Neural cell (in vitro differentiated cells): ENCODE data around the gene LSM12. TPM values are rescaled to one million over a fixed set of nuclear protein-coding genes. Genes with fewer than 3 reads are reported as not detected.

Experiments
- H2AFZ ChIP-seq: fragments of 200-600, 300-800 bp; sonication (generic), shearing (Covaris generic); 2 replicates; pipeline ENCODE4 v1.6.0; 2014; ENCODE audit warnings: low read depth, mild to moderate bottlenecking, antibody characterized with exemption, low read length, moderate library complexity
- H3F3A ChIP-seq: fragments of 200-600 bp; shearing (Covaris generic); 2 replicates; pipeline ENCODE4 v1.6.1; 2016; ENCODE audit warnings: mild to moderate bottlenecking, moderate library complexity, mixed read lengths, antibody characterized with exemption, low read length; ENCODE audit not compliant: insufficient read depth, poor library complexity, severe bottlenecking
- H3K27ac ChIP-seq: fragments of 200-600, 300-800 bp; sonication (generic), shearing (Covaris generic); 2 replicates; pipeline ENCODE4 v1.5.1; 2014; ENCODE audit warnings: mild to moderate bottlenecking, low read length, moderate library complexity
- H3K27me3 ChIP-seq: fragments of 300-800, 200-600 bp; sonication (generic), shearing (Covaris generic); 2 replicates; pipeline ENCODE4 v1.6.0; 2014; ENCODE audit warnings: mild to moderate bottlenecking, low read depth, low read length, moderate library complexity; ENCODE audit not compliant: insufficient read depth
- H3K36me3 ChIP-seq: fragments of 300-800, 200-600 bp; sonication (generic), shearing (Covaris generic); 2 replicates; pipeline ENCODE4 v1.5.1; 2014; ENCODE audit warnings: mild to moderate bottlenecking, antibody characterized with exemption, low read length, moderate library complexity; ENCODE audit not compliant: insufficient read depth
- H3K4me2 ChIP-seq: fragments of 300-800, 200-600 bp; sonication (generic), shearing (Covaris generic); 2 replicates; pipeline ENCODE4 v1.6.0; 2014; ENCODE audit warnings: mild to moderate bottlenecking, low read length
- H3K4me3 ChIP-seq: fragments of 300-800, 200-600 bp; sonication (generic), shearing (Covaris generic); 2 replicates; pipeline ENCODE4 v1.5.1; 2014; ENCODE audit warnings: mild to moderate bottlenecking, low read length, moderate library complexity
- H3K79me2 ChIP-seq: fragments of 200-600 bp; shearing (Covaris generic); replicated peaks from 2 replicates; pipeline ENCODE4 v1.6.0; 2014; ENCODE audit warnings: mild to moderate bottlenecking, low read length, moderate library complexity; ENCODE audit not compliant: insufficient read depth
- H3K9ac ChIP-seq: fragments of 300-800, 200-600 bp; sonication (generic), shearing (Covaris generic); 2 replicates; pipeline ENCODE4 v1.6.1; 2016; ENCODE audit warnings: mild to moderate bottlenecking, low read length, mixed read lengths
- H3K9me2 ChIP-seq: fragments of 200-600 bp; shearing (Covaris generic); 2 replicates; pipeline ENCODE4 v1.6.1; 2016; ENCODE audit warnings: mild to moderate bottlenecking, low read length, mixed read lengths; ENCODE audit not compliant: insufficient read depth
- H3K9me3 ChIP-seq: fragments of 200-600, 300-800 bp; sonication (generic), shearing (Covaris generic); 2 replicates; pipeline ENCODE4 v1.6.1; 2016; ENCODE audit warnings: mild to moderate bottlenecking, mixed run types, low read length, moderate library complexity, mixed read lengths
- H4K20me1 ChIP-seq: fragments of 200-600 bp; shearing (Covaris generic); 2 replicates; pipeline ENCODE4 v1.6.1; 2016; ENCODE audit warnings: mild to moderate bottlenecking, mixed run types; ENCODE audit not compliant: insufficient read depth
- CTCF ChIP-seq: fragments of 450-650 bp; IDR thresholded peaks from 2 replicates; pipeline ENCODE4 v1.5.1; 2014; ENCODE audit warnings: antibody characterized with exemption, mild to moderate bottlenecking, moderate library complexity; ENCODE audit not compliant: poor library complexity, severe bottlenecking
- EP300 ChIP-seq: fragments of 450-650 bp; conservative IDR thresholded peaks from 2 replicates; pipeline ENCODE4 v1.6.1; 2014; ENCODE audit warnings: antibody characterized with exemption, mild to moderate bottlenecking, moderate library complexity; ENCODE audit not compliant: poor library complexity, severe bottlenecking
- EZH2 ChIP-seq: fragments of 200-600, 300-800 bp; shearing (Covaris generic), sonication (generic); IDR thresholded peaks from 2 replicates; pipeline ENCODE4 v1.6.1; 2014; ENCODE audit warnings: antibody characterized with exemption, low read length, borderline replicate concordance, mild to moderate bottlenecking; ENCODE audit not compliant: insufficient read depth, poor library complexity, severe bottlenecking
- MXI1 ChIP-seq: fragments of 450-650 bp; conservative IDR thresholded peaks from 2 replicates; pipeline ENCODE4 v1.6.1; 2014; ENCODE audit warnings: antibody characterized with exemption, mild to moderate bottlenecking; ENCODE audit not compliant: poor library complexity, severe bottlenecking
- POLR2AphosphoS5 ChIP-seq: IDR thresholded peaks from 2 replicates; pipeline ENCODE4 v1.6.1; 2012
- RAD21 ChIP-seq: fragments of 450-650 bp; conservative IDR thresholded peaks from 2 replicates; pipeline ENCODE4 v1.6.1; 2014; ENCODE audit warnings: antibody characterized with exemption, mild to moderate bottlenecking, moderate library complexity
- REST ChIP-seq: IDR thresholded peaks from 2 replicates; pipeline ENCODE4 v1.6.1; 2012; ENCODE audit warnings: borderline replicate concordance
- SMC3 ChIP-seq: fragments of 450-650 bp; conservative IDR thresholded peaks from 2 replicates; pipeline ENCODE4 v1.6.1; 2014; ENCODE audit warnings: antibody characterized with exemption, mild to moderate bottlenecking, moderate library complexity; ENCODE audit not compliant: poor library complexity
- TAF1 ChIP-seq: IDR thresholded peaks from 2 replicates; pipeline ENCODE4 v1.6.1; 2012; ENCODE audit warnings: low read depth
- polyA plus RNA-seq: library from polyadenylated mRNA; depleted of rRNA; stranded (reverse); fragments of >200 nt; gene quantifications from 2 replicates; pipeline ENCODE4 v1.2.3, GENCODE V29; 2014

Gene LSM12
- polyA plus RNA-seq, 1 donor from 2014 or later: 12.0 TPM

GRCh38 chr17:44093231-44093900 lies 26.9 kb upstream of the LSM12 start:
- Histone ChIP-seq H3K4me3 (no peak overlapping the region), H3K27ac (no peak overlapping the region), H2AFZ (no peak overlapping the region), H4K20me1 (no peaks in the 10 kb centered on the region), H3K79me2 (no peaks in the 10 kb centered on the region), H3F3A (no peaks in the 10 kb centered on the region), H3K9ac (no peak overlapping the region), H3K27me3 (no peaks in the 10 kb centered on the region), H3K36me3 (no peaks in the 10 kb centered on the region), H3K4me2 (no peak overlapping the region), H3K9me2 (no peaks in the 10 kb centered on the region), H3K9me3 (no peaks in the 10 kb centered on the region)
- TF ChIP-seq SMC3 (no peak), POLR2AphosphoS5 (no peak), EZH2 (no peak), MXI1 (no peak), REST (no peak), RAD21 (no peak), TAF1 (no peak), EP300 (no peak), CTCF (no peak)

GRCh38 chr17:44092051-44092450 lies 25.6 kb upstream of the LSM12 start:
- Histone ChIP-seq H3F3A (no peaks in the 10 kb centered on the region), H3K4me3 (no peak overlapping the region), H3K27me3 (no peaks in the 10 kb centered on the region), H3K27ac (no peak overlapping the region), H3K4me2 (no peak overlapping the region), H3K9ac (no peak overlapping the region), H3K9me2 (no peaks in the 10 kb centered on the region), H3K9me3 (no peaks in the 10 kb centered on the region), H4K20me1 (no peaks in the 10 kb centered on the region), H2AFZ (no peak overlapping the region), H3K79me2 (no peaks in the 10 kb centered on the region), H3K36me3 (no peaks in the 10 kb centered on the region)
- no peak for TF ChIP-seq EZH2
- no peak for TF ChIP-seq POLR2AphosphoS5
- TF ChIP-seq TAF1: no peak
- no peak for TF ChIP-seq REST
- TF ChIP-seq SMC3: no peak
- no peak for TF ChIP-seq EP300
- no peak for TF ChIP-seq CTCF
- TF ChIP-seq RAD21: no peak
- no peak for TF ChIP-seq MXI1
